ENCODE measurements around the gene IGF1. TPM values are rescaled to one million over a fixed set of nuclear protein-coding genes. Genes with fewer than 3 reads are reported as not detected.
A peak's percentile ranks its signal among the peaks of the same experiment; 100 is the strongest.

IGF1 gene
- total and polyA plus RNA-seq, 9 of the 15 experiments (the other 6 are each of a cell fraction or from before 2014, with no cell fraction given): 3.7 to 13.9 (median 4.5) TPM

- TF ChIP-seq HOMEZ (CRISPR knock-in tag; IDR thresholded peaks at IDR 0.05) (no peak), MIER1 (IDR thresholded peaks at IDR 0.05; ENCODE audit: low read depth) (no peak), CBX1 (IDR thresholded peaks at IDR 0.05; ENCODE audit: low read depth) (no peak), BRD4 (IDR thresholded peaks at IDR 0.05) (no peak), TARDBP (IDR thresholded peaks at IDR 0.05) (no peak), MCM5 (IDR thresholded peaks at IDR 0.05; ENCODE audit: low read depth) (no peak), ARNT (IDR thresholded peaks at IDR 0.05) (no peak)
- TF ChIP-seq, protein P1, sequence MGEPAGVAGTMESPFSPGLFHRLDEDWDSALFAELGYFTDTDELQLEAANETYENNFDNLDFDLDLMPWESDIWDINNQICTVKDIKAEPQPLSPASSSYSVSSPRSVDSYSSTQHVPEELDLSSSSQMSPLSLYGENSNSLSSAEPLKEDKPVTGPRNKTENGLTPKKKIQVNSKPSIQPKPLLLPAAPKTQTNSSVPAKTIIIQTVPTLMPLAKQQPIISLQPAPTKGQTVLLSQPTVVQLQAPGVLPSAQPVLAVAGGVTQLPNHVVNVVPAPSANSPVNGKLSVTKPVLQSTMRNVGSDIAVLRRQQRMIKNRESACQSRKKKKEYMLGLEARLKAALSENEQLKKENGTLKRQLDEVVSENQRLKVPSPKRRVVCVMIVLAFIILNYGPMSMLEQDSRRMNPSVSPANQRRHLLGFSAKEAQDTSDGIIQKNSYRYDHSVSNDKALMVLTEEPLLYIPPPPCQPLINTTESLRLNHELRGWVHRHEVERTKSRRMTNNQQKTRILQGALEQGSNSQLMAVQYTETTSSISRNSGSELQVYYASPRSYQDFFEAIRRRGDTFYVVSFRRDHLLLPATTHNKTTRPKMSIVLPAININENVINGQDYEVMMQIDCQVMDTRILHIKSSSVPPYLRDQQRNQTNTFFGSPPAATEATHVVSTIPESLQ (CRISPR knock-in tag; IDR thresholded peaks at IDR 0.05): no peak
Observed at GRCh38 chr12:102376181-102376747, 104.1 kb downstream of the IGF1 start (continued).

- Histone ChIP-seq H2AFZ (ENCODE audit: low read depth, low read length) (no peak overlapping the region), H3K4me2 (ENCODE audit: insufficient read depth, low read length) (no peak overlapping the region), H3K27me3 (ENCODE audit: control insufficient read depth in 2 of 2, insufficient read depth in 2 of 2, low read length in 2 of 2) (no peaks in the 10 kb centered on the region), H3K9me1 (ENCODE audit: control insufficient read depth, insufficient read depth, low read length) (no peaks in the 10 kb centered on the region), H3K4me1 (replicated peaks in 1 of 2; ENCODE audit: control insufficient read depth in 2 of 2, insufficient read depth in 2 of 2, low read length in 2 of 2) (peaks cover 6 to 19% of the 10 kb centered on the region in 2 experiments; a peak in 3 of 5 replicates), H3K4me3 (no peak overlapping the region), H3K36me3 (ENCODE audit: control insufficient read depth, insufficient read depth, low read length) (no peaks in the 10 kb centered on the region), H3K9me3 (replicated peaks; ENCODE audit: control insufficient read depth, insufficient read depth, low read depth, low read length) (no peaks in the 10 kb centered on the region), H4K20me1 (replicated peaks; ENCODE audit: control insufficient read depth, insufficient read depth, low read length) (no peaks in the 10 kb centered on the region), H3K79me2 (ENCODE audit: control insufficient read depth, insufficient read depth, low read length) (no peaks in the 10 kb centered on the region), H3K9ac (ENCODE audit: insufficient read depth in 1 of 2, low read depth in 2 of 2, low read length in 2 of 2) (no peak overlapping the region), H3K27ac (ENCODE audit: extremely low read depth, low read depth, low read length) (no peak overlapping the region)
- intact Hi-C loops (cut with micrococcal nuclease): no loop called here
- DNase-seq (ENCODE audit: extremely low read depth in 1 of 4, low spot score in 3 of 4) (no peak), ATAC-seq (no peak), FAIRE-seq (no peak)
- in situ Hi-C loops (cut with MboI): no loop called here
- 23% methylated on average over 1 of the region's 1 CpG for WGBS (ENCODE audit: insufficient coverage, low coverage, missing lambda C conversion rate)
- no TSS peak for BruUV-seq (replicated peaks)
- CTCF ChIA-PET (ENCODE audit: low intra/inter-chr PET ratio): no interaction called here
- POLR2A ChIA-PET: no interaction called here
- TF ChIP-seq ETV1 (tag; conservative IDR thresholded peaks at IDR 0.05; ENCODE audit: low read depth) (peak; percentile 59; the same call in 1 of the 2 replicates), FOXA1 (IDR thresholded peaks at IDR 0.05; ENCODE audit: borderline replicate concordance) (no peak), ZNF175 (CRISPR knock-in tag; IDR thresholded peaks at IDR 0.05; ENCODE audit: low read depth) (no peak), KAT8 (IDR thresholded peaks at IDR 0.05; ENCODE audit: low read depth) (no peak), ZBTB7A (IDR thresholded peaks at IDR 0.05; ENCODE audit: borderline replicate concordance, control insufficient read depth, low read depth, low read length) (no peak), CEBPG (CRISPR knock-in tag; IDR thresholded peaks at IDR 0.05) (no peak), CEBPG (tag; conservative IDR thresholded peaks at IDR 0.05 in 1 of 2, IDR thresholded peaks at IDR 0.05 in 1 of 2) (peak; percentile 67 to 82), GABPA (tag; conservative IDR thresholded peaks at IDR 0.05; ENCODE audit: low read depth) (peak; percentile 37; the same call in 1 of the 2 replicates), CEBPB (tag; IDR thresholded peaks at IDR 0.05) (peak; percentile 32; the same call in 1 of the 2 replicates), RAD21 (CRISPR knock-in tag; conservative IDR thresholded peaks at IDR 0.05 in 1 of 2, IDR thresholded peaks at IDR 0.05 in 1 of 2) (peak; percentile 37 to 55; a peak in 3 of 4 replicates)
Observed at GRCh38 chr12:102374190-102374589, 106.2 kb downstream of the IGF1 start.

Measured in K562 (cell line).